Measurements from ENCODE around the gene AKR1B15.
"Not testable (repeated sequence)": the region's sequence is repeated elsewhere in the genome, so short reads cannot be mapped to it uniquely, and the experiment has no call there.

AKR1B15 gene

DNA sequence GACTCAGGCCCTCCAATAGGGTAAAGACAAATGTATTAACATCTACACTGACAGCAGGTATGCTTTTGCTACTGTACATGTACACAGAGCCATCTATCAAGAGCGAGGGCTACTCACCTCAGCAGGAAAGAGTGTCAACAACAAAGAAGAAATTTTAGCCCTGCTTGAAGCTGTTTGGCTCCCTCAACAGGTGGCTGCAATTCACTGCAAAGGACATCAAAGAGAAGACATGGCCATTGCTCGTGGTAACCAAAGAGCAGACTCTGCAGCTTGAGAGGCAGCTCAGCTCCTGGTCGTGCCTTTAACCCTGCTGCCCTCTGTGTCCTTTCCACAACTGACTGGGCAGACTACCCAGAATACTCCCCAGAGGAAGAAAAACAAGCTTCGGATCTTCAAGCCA is 5.1 kb downstream of the AKR1B15 start:
- H3K27ac ChIP-seq: no peak overlapping the region
- TF ChIP-seq, protein P1, sequence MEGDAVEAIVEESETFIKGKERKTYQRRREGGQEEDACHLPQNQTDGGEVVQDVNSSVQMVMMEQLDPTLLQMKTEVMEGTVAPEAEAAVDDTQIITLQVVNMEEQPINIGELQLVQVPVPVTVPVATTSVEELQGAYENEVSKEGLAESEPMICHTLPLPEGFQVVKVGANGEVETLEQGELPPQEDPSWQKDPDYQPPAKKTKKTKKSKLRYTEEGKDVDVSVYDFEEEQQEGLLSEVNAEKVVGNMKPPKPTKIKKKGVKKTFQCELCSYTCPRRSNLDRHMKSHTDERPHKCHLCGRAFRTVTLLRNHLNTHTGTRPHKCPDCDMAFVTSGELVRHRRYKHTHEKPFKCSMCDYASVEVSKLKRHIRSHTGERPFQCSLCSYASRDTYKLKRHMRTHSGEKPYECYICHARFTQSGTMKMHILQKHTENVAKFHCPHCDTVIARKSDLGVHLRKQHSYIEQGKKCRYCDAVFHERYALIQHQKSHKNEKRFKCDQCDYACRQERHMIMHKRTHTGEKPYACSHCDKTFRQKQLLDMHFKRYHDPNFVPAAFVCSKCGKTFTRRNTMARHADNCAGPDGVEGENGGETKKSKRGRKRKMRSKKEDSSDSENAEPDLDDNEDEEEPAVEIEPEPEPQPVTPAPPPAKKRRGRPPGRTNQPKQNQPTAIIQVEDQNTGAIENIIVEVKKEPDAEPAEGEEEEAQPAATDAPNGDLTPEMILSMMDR (IDR thresholded peaks at IDR 0.05): peak; percentile 51
- no peak for TF ChIP-seq ZFX (IDR thresholded peaks at IDR 0.05; ENCODE audit: borderline replicate concordance)

DNA sequence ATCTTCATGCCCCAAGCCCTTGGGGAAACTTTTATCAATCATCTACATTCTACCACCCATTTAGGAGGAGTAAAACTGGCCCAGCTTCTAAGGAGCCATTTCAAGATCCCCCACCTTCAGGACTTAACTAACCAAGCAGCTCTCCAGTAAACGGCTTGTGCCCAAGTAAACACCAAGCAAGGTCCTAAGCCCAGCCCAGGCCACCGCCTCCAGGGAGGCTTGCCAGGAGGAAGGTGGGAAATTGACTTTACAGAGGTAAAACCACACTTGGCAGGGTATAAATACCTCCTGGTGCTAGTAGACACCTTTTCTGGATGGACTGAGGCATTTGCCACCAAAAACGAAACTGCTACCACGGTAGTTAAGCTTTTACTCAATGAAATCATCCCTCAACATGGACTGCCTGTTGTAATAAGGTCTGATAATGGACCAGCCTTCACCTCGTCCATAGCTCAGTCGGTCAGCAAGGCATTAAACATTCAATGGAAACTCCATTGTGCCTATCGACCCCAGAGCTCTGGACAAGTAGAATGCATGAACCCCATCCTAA is 5.6 kb downstream of the AKR1B15 start:
- H3K27ac ChIP-seq: no peak overlapping the region
- TF ChIP-seq, protein P1 (IDR thresholded peaks at IDR 0.05): no peak
- no peak for TF ChIP-seq ZFX (IDR thresholded peaks at IDR 0.05; ENCODE audit: borderline replicate concordance)

DNA sequence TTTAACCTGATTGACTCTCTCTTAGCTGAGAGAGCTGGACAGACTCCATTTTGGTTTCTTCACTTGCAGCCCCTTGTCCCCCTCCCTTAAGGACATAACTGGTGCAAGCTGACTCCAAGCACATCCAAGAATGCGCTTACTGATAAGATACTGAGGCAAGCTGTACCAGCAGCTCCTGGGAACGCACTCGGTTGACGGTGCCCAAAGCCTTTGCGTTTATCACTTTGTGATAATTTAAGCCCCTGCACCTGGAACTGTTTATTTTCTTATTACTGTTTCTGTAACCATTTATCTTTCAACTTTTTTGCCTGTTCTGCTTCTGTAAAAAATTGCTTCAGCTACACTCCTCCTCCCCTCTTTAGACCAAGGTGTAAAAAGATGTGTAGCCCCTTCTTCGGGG is 8.5 kb downstream of the AKR1B15 start:
- no peak overlapping the region for H3K27ac ChIP-seq
- TF ChIP-seq, protein P1 (IDR thresholded peaks at IDR 0.05): no peak
- TF ChIP-seq ZFX (IDR thresholded peaks at IDR 0.05; ENCODE audit: borderline replicate concordance): no peak

DNA sequence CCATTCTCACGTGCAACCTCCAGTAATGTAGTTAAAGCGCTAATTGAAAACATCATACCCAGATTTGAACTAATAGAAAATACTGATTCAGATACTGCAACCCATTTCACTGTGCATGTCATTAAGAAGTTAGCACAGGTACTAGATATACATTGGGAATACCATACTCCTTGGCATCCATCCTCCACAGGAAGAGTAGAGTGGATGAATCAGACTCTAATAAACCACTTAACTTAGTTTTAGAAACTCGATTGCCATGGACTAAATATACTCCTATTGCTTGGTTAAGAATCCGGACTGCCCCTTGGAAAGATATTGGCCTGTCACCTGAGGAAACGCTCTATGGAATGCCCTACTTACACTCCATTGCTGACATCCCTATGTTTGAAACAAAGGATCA is 9.5 kb downstream of the AKR1B15 start:
- TF ChIP-seq, protein P1 (IDR thresholded peaks at IDR 0.05): no peak
- no peak for TF ChIP-seq ZFX (IDR thresholded peaks at IDR 0.05; ENCODE audit: borderline replicate concordance)
- H3K27ac ChIP-seq: no peak overlapping the region

DNA sequence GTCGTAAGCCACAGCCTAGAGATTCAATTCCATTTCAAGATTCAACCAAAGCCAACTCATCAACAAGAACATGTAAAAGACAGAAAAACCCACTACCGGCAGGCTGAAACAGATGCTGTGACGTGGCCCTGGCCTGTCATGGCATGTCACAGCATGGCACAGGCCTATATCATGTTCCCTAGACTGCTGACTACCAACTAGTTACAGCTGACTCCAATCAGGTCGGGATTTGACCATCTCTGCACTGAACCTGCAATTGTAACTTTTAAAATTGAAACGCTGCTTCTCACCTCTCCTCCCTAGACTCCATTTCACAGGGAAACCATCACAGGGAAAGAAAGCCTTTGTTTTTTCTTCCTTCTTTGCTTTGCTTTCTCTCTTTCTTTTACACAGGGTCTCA is 12.7 kb downstream of the AKR1B15 start:
- not testable (repeated sequence) for H3K27ac ChIP-seq

DNA sequence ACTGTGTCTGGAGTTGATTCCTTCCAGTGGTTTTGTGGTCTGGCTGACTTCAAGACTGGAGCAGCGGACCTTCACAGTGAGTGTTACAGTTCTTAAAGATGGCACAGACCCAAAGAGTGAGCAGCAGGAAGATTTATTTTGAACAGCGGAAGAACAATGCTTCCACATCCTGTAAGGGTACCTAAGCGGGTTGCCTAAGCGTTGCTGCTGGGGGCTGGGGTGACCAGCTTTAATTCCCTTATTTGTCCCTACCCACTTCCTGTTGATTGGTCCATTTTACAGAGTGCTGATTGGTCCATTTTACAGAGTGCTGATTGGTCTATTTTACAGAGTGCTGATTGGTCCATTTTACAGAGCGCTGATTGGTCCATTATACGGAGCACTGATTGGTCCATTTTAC is 13.2 kb downstream of the AKR1B15 start:
- TF ChIP-seq, protein P1 (IDR thresholded peaks at IDR 0.05): no peak
- no peak for TF ChIP-seq ZFX (IDR thresholded peaks at IDR 0.05; ENCODE audit: borderline replicate concordance)
- H3K27ac ChIP-seq: no peak overlapping the region

DNA sequence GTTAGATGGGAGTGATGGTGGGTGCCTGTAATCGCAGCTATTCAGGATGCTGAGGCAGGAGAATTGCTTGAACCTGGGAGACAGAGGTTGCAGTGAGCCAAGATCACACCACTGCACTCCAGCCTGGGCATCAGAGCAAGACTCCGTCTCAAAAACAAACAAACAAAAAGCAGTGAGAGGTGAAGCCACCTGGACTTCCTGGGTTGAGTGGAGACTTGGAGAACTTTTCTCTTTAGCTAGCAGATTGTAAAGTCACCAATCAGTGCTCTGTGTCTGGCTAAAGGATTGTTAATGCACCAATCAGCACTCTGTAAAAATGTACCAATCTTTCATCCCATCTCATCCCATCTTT is 14.5 kb downstream of the AKR1B15 start:
- H3K27ac ChIP-seq: not testable (repeated sequence)

DNA sequence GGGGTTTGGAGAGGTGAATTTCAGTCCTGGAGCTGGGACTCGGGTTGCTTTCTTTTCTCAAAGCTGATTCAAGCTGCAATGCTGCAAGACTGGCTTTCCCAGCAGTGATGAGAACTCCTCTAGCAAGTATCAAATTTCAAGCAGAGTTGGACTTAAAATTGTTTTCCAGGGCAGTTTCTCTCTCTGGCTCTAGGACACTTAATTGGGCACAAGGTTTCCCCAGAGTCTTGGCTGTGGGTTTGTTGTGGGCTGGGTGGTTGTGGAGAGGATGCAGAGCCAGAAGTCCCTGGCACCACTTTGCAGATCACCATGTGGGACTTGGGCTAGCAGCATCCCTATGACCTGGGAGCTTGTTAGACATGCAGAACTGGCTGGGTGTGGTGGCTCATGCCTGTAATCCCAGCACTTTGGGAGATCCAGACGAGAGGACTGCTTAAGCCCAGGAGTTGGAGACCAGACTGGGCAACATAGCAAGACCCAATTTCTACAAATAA is 16.8 kb downstream of the AKR1B15 start:
- TF ChIP-seq ZFX (IDR thresholded peaks at IDR 0.05; ENCODE audit: borderline replicate concordance): no peak
- TF ChIP-seq, protein P1 (IDR thresholded peaks at IDR 0.05): no peak
- H3K27ac ChIP-seq: no peak overlapping the region

Data from 22Rv1 (cell line).